SKM-1 (cell line): ENCODE data around the gene GBA3.

ENCODE experiments used
- DNase-seq: peaks from one replicate; lab custom pipeline; 2025; ENCODE audit not compliant: unreplicated experiment; lab: John Stamatoyannopoulos, UW

The GBA3 gene

GRCh38 chr4:22780317-22780716, 87.6 kb downstream of the GBA3 start:
- DNase-seq, result no peak

DNA sequence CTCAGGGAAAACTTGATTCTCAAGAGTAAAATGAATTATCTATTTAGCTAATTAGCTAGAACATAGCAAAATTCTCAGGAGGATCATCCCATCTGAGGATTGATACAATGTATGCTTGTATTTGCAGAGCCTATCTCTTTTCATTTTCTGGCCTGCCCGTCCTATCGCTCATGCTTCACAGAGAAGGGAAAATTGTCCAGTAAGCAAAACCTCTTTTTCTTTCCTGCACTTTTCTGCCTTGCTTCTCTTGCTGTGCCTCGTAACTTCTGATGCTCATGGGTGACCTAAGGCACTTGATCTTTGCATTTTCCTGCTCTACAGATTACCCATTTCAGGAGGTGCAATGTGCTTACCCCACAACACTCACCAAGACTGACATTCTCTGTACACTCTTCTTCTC, 88.1 kb downstream of the GBA3 start:
- no peak for DNase-seq

DNA sequence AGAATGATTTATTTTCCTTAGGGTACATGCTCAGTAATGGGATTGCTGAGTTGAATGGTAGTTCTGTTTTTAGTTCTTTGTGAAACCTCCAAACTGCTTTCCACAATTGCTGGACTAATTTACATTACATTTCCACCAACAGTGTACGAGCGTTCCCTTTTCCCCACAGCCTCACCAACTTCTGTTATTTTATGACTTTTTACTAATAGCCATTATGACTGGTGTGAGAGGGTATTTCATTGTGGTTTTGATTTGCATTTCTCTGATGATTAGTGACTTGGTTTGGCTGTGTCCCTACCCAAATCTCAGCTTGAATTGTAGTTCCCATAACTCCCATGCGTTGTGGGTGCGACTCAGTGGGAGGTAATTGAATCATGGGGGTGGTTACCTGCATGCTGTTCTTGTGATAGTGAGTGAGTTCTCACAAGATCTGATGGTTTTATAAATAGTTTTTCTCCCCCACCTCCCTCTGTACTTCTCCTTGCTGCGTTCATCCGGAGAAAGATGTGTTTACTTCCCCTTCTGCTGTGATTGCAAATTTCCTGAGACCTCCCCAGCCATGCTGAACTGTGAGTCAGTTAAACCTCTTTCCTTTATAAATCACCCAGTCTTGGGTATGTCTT, 95.1 kb downstream of the GBA3 start:
- DNase-seq, result no peak

DNA sequence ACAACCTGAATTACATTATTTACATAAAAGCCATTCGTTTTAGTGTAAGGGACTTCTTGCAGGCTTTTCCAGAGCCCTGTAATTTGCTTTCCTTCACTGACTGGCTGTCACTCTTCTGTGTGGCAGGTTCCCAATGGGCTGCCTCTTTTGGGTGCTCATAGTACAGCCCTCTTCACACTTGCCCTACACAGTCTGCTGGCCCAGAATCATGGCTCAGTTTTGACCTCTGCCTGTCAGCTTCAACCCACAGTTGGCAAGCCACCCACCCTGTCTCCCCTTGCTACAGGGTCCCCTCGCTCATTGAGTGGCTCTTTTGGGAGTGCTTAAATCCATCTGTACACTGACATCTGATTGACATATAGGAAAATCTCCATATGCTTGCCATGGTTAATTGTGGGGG, 97.9 kb downstream of the GBA3 start:
- no peak for DNase-seq

GRCh38 chr4:22794732-22795131, 102.0 kb downstream of the GBA3 start:
- no peak for DNase-seq

- DNase-seq, result no peak
Observed at GRCh38 chr4:22801391-22801790, 108.7 kb downstream of the GBA3 start.

DNA sequence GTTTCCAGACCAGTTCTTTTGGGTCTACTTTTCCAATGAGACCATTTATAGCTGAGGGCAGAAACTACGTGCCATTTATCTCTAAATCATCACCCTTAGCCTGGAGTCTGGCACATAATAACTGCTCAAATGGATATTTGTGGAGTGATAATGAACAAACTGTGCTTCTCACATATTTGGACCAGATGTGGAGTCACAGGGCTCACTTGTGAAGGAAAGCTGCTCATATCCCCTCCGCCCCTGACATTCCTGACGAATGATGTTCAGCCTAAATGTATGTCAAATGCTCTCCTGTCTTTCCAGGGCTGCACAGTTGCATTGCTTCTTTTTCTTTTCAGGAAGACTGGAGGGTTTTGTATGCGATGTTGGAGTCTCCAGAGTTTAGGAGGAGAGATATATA, 110.1 kb downstream of the GBA3 start:
- DNase-seq, result no peak

GRCh38 chr4:22803512-22803911, 110.8 kb downstream of the GBA3 start:
- no peak for DNase-seq

GRCh38 chr4:22814906-22815305, 122.2 kb downstream of the GBA3 start:
- DNase-seq, result no peak

DNA sequence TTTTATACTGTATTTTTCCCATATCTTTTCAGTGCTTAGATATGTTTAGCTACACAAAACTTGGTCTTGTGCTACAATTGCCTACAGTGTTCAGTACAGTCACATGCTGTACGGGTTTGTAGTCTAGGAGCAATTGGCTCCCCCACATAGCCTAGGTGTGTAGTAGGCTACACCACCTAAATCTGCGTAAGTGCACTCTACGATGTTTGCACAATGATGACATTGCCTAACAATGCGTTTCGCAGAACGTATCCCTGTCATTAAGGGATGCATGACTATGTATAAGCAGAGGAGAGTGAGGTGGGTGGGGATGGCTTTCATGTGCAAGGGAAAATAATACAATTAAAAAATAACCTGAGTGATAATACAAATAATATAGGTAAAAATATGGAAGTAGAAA, 131.4 kb downstream of the GBA3 start:
- DNase-seq, result no peak

GRCh38 chr4:22842360-22843018, 149.8 kb downstream of the GBA3 start:
- no peak for DNase-seq

GRCh38 chr4:22848332-22848731, 155.6 kb downstream of the GBA3 start:
- no peak for DNase-seq

DNA sequence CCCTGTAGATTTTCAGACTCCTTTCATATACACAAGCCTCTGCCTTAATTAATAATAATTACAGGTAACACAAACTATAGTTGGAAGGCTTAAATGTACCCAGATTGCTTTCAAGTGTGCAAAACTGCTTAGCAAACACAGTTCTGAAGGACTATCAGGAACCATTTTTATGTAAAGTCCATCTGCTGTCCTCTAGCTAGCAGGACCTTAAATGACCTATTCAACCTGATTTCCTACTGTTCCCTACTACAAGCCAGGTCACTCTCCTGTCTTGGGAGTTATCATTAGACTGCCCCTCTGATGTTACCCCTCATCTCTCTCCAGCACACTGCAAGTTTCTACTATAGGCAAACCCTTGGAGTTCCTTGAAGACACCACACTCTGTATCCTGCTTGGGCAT, 157.3 kb downstream of the GBA3 start:
- DNase-seq, result no peak

DNA sequence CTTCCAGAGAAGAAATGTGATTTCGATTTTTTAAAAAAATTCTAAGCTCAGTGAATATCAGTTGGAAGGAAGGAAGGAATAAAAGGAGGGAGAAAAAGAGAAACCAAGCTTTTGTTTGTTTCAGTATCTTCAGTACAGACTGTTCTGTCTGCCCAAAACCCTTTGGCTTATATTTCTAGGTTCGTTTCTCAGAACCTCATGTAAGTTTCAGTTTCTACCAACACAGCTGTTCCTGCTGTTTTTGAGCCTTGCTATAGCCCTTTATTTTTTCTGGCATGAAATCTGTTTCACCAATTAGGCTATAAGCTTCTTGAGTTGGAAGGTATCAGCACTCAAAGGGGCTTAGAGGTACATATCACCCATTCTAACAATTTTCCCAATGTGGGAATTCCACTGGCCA, 157.9 kb downstream of the GBA3 start:
- DNase-seq, result no peak

- DNase-seq, result no peak
Observed at GRCh38 chr4:22857411-22857810, 164.7 kb downstream of the GBA3 start.

DNA sequence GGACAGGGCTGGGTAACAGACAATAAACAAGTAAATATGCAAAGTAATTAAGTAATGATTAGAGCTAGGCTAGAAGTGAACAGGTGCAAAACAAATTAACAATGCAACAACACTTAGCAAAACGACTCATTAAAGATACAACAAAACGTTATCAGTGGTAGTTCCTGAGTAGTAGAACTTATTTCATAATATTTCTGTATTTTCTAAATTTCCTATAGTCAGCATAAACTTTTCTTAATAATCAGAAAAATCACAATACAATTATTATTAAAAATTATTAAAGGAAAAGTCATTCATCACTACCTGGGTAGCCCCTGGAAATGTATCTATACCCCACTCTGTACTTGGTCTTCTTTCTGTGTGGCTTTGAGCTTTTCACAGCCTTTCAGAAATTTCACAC, 166.6 kb downstream of the GBA3 start:
- DNase-seq, result no peak
